ENCODE results near the gene RNF166.
A peak's percentile ranks its signal among the peaks of the same experiment; 100 is the strongest.

RNF166 gene

DNA sequence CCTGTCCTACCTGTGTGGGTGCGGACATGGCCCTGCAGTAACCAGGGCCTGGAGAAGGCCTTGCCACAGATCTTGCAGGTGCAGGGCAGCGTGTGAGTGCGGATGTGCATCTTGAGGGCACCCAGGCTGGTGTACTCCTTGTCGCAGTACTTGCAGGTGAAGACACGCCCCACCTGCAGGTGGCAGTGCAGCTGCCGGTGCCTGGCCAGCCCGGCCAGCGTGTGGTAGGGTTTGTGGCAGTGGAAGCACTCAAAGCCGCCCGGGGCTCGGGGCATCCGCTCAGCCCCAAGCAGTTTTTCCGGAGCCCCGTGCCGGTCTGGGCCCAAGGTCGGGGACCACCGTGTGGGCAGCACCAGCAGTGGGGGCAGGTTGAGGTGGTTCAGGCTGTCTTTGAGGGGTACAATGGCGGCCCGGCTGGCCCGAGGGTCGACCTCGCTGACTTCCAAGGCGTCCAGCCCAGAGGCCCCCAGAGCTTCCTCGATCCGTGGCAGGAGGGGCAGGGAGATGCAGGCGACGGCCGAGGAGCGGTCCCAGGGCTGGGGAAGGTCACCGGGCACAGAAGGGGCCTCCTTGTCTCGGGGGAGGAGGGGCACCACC lies 25.0 kb downstream of the RNF166 start:
- POLR2A ChIA-PET: interaction anchor here (0.5 kb wide), 2 partner anchors 48 to 523 kb away, joined by 4 to 6 read pairs; no protein-coding TSS in a partner anchor
- peak; percentile 60 for TF ChIP-seq CTCF (IDR thresholded peaks at IDR 0.05; ENCODE audit: control extremely low read depth, extremely low read depth, low read depth, missing control alignments)
- CTCF ChIA-PET: interaction anchor here (0.9 to 1.8 kb wide), 6 partner anchors 10 to 56 kb away, joined by 3 to 5 read pairs (median 4); partner anchors contain the start of gene MVD
- peak; percentile 73 for DNase-seq (ENCODE audit: extremely low spot score)

DNA sequence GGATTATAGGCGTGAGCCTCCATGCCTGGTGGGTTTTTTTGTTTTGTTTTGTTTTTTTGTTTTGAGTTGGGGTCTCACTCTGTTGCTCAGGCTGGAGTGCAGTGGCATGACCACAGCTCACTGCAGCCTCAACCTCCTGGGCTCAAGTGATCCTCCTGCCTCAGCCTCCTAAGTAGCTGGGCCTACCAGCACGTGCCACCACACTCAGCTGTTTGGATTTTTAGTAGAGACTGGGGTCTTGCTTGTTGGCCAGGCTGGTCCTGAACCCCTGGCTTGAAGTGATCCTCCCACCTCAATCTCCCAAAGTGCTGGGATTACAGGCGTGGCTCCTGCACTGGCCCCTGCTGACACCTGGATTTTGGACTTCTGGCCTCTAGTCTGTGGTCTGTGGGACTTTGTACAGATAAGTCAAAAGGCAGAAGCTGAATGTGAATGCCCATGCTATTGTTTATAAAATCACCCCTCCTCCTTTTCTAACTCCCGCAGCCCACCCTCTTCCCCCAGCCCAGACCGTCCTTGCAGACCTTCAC lies 25.6 kb downstream of the RNF166 start:
- TF ChIP-seq CTCF (IDR thresholded peaks at IDR 0.05; ENCODE audit: control extremely low read depth, extremely low read depth, low read depth, missing control alignments): no peak
- no peak for DNase-seq (ENCODE audit: extremely low spot score)
- POLR2A ChIA-PET: no interaction called here
- CTCF ChIA-PET: interaction anchor here (0.9 to 1.8 kb wide), 6 partner anchors 15 to 57 kb away, joined by 3 to 5 read pairs (median 4); partner anchors contain the start of gene MVD

DNA sequence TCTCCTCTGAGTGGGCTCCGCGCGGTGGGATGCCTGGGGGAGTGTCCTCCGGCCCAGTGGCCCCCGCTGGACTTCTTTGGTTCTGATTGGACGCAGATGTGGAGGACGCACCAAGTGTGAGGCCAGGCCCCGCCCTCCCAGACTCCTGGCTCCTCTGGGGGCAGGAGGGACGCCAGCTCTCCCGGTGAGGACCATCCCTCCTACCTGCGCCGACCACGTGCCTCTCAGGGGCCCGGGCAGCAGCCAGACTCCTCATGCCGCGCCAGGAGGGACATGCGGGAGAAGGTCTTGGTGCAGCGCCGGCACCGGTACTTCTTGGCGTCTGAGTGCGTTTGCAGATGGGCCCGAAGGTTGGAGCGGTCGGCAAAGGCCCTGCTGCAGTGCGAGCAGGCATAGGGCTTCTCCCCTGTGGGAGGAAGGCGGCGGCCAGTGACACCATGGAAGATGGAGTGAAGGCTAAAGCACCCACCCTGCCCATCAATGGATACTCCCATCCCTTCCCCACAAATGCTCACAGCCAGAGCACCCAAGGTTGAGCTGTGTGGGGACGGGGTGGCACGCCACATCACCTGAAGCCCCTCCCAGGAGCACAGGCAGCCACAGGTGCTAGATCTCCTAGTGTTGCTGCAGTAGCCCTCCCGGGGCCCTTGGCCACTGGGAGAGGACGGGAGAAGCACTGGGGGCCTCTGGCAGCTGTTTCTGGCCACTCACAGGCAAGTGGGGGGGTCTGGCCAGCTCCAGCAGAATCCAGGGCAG lies 27.8 kb downstream of the RNF166 start:
- no peak for DNase-seq (ENCODE audit: extremely low spot score)
- ChIA-PET CTCF (no interaction called here), POLR2A (no interaction called here)
- TF ChIP-seq CTCF (IDR thresholded peaks at IDR 0.05; ENCODE audit: control extremely low read depth, extremely low read depth, low read depth, missing control alignments): no peak

DNA sequence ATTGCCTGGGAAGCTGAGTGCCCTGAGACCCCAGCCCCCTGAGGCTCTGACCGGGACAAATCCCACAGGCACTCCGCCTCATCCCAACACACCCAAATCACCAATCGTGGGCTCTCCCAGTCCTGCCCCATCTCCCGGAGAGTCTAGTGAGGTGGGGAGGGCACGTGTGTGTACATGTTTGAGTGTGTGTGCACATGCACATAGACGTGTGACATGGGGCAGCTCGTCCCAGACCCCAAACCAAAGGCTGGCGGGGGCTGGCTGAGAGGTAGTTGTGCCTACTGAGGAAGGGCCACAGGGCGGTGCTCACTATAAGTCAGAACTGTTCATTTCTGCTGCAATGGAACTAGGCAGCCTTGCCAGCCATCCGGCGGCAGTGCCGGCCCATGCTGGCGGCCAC lies 28.5 kb downstream of the RNF166 start:
- ChIA-PET CTCF (interaction anchor here (1.0 kb wide), 1 partner anchor 60 kb away, joined by 3 read pairs; no protein-coding TSS in a partner anchor), POLR2A (no interaction called here)
- no peak for DNase-seq (ENCODE audit: extremely low spot score)
- TF ChIP-seq CTCF (IDR thresholded peaks at IDR 0.05; ENCODE audit: control extremely low read depth, extremely low read depth, low read depth, missing control alignments): no peak

DNA sequence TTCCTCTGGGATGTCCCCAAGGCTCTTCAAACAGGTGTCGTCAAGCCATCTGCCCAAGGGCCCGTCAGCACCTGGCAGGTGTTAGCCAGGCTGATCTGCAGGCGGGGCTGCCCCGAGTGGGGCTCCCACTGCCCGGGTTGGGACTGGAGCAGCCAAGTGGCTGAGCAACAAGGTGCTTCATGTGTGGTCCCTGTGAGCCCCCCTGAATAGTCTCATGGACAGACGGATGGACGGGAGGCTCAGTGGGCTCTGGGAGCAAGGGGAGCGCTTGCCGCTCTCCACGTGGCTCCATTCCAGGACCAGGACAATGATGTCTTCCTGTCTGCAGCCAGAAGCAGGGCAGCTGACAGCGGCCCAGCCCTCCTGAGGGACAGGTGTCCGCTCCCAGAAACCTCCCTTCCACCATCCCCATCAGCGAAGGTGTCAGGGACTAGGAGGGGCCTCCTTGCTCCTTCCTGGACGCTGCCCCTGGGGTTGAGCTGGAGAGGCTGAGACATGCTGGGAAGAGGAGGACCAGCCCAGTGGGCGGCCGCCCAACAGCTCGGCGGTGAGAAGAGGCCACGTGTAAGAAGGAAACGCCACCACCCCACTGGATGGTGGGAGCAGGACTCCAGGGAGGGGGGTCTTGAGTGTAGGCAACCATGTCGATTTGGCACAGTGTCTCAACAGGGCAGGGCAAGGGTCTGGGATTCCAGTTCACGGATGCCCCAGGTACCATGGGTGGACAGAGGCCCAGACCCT lies 29.5 kb downstream of the RNF166 start:
- ChIA-PET POLR2A (no interaction called here), CTCF (interaction anchor here (1.0 kb wide), 1 partner anchor 61 kb away, joined by 3 read pairs; no protein-coding TSS in a partner anchor)
- no peak for TF ChIP-seq CTCF (IDR thresholded peaks at IDR 0.05; ENCODE audit: control extremely low read depth, extremely low read depth, low read depth, missing control alignments)
- DNase-seq (ENCODE audit: extremely low spot score): no peak
